Smooth muscle cell (in vitro differentiated cells): ENCODE data around the gene ANKK1. TPM values are rescaled to one million over a fixed set of nuclear protein-coding genes. Genes with fewer than 3 reads are reported as not detected.

Experiments
- DNase-seq: peaks from one replicate; lab custom pipeline; 2025; ENCODE audit not compliant: unreplicated experiment; lab: John Stamatoyannopoulos, UW
- H2AFZ ChIP-seq: fragments of 200-600 bp; sonication (generic); 2 replicates; pipeline ENCODE4 v1.6.0; 2016; ENCODE audit warnings: antibody characterized with exemption, low read depth, mild to moderate bottlenecking
- H3F3A ChIP-seq: fragments of 200-600 bp; sonication (generic); 2 replicates; pipeline ENCODE4 v1.6.0; 2017; ENCODE audit warnings: antibody characterized with exemption, low read depth
- H3K27ac ChIP-seq: fragments of 200-600 bp; sonication (generic); 2 replicates; pipeline ENCODE4 v1.5.1; 2016; ENCODE audit warnings: low read depth, mild to moderate bottlenecking
- H3K27me3 ChIP-seq: fragments of 200-600 bp; sonication (generic); 2 replicates; pipeline ENCODE4 v1.6.1; 2016; ENCODE audit warnings: low read depth, mild to moderate bottlenecking
- H3K36me3 ChIP-seq: fragments of 200-600 bp; sonication (generic); 2 replicates; pipeline ENCODE4 v1.5.1; 2016; ENCODE audit warnings: low read depth
- H3K4me1 ChIP-seq: fragments of 200-600 bp; sonication (generic); 2 replicates; pipeline ENCODE4 v1.5.1; 2016; ENCODE audit warnings: low read depth
- H3K4me2 ChIP-seq: fragments of 200-600 bp; sonication (generic); 2 replicates; pipeline ENCODE4 v1.6.0; 2016; ENCODE audit warnings: mild to moderate bottlenecking
- H3K4me3 ChIP-seq: fragments of 200-600 bp; sonication (generic); 2 replicates; pipeline ENCODE4 v1.5.1; 2016; ENCODE audit warnings: mild to moderate bottlenecking
- H3K79me2 ChIP-seq: fragments of 200-600 bp; sonication (generic); 2 replicates; pipeline ENCODE4 v1.6.0; 2016; ENCODE audit warnings: low read depth, mild to moderate bottlenecking
- H3K9ac ChIP-seq: fragments of 200-600 bp; sonication (generic); 2 replicates; pipeline ENCODE4 v1.6.0; 2016; ENCODE audit warnings: low read depth
- H3K9me3 ChIP-seq: fragments of 200-600 bp; sonication (generic); replicated peaks from 2 replicates; pipeline ENCODE4 v1.5.1; 2016; ENCODE audit warnings: low read depth
- H4K20me1 ChIP-seq: fragments of 200-600 bp; sonication (generic); 2 replicates; pipeline ENCODE4 v1.6.0; 2016; ENCODE audit warnings: low read depth
- CTCF ChIP-seq: fragments of 200-600 bp; sonication (generic); IDR thresholded peaks from 2 replicates; pipeline ENCODE4 v1.5.1; 2017; ENCODE audit warnings: borderline replicate concordance, mild to moderate bottlenecking, antibody characterized with exemption; ENCODE audit not compliant: insufficient read depth, poor library complexity, severe bottlenecking
- WGBS: methylation state at CpG from one replicate; pipeline ENCODE4 v1.1.7; 2016; ENCODE audit warnings: low lambda C conversion rate; 5-methylcytosine and 5-hydroxymethylcytosine counted together
- polyA plus RNA-seq: library from polyadenylated mRNA; unstranded; fragments of >200 nt; fragmentation: Nextera tagmentation; extraction: Ambion mirVana; gene quantifications from 2 replicates; pipeline ENCODE4 v1.2.1, GENCODE V29; 2016
- total RNA-seq: library from RNA; depleted of rRNA; stranded (reverse); fragments of >200 nt; gene quantifications from 2 replicates; pipeline ENCODE4 v1.2.3, GENCODE V29; 2014

The ANKK1 gene
- total and polyA plus RNA-seq, 2 experiments from 2014 or later, result not detected

- no peaks in the 10 kb centered on the region for H4K20me1 ChIP-seq
- H3K9ac ChIP-seq, result no peak overlapping the region
- no peaks in the 10 kb centered on the region for H3K4me1 ChIP-seq
- no peaks in the 10 kb centered on the region for H3K79me2 ChIP-seq
- H3K9me3 ChIP-seq, result no peaks in the 10 kb centered on the region
- H3F3A ChIP-seq, result no peaks in the 10 kb centered on the region
- H3K4me3 ChIP-seq, result no peak overlapping the region
- H3K36me3 ChIP-seq, result no peaks in the 10 kb centered on the region
- no peak for DNase-seq
- TF ChIP-seq CTCF, result no peak
- 93% methylated on average over 7 of the region's 7 CpGs for WGBS
- no peak overlapping the region for H3K27ac ChIP-seq
- H3K27me3 ChIP-seq, result peaks cover 36% of the 10 kb centered on the region
- H3K4me2 ChIP-seq, result no peak overlapping the region
- H2AFZ ChIP-seq, result no peak overlapping the region
Measured at GRCh38 chr11:113404859-113405430, 17.4 kb downstream of the ANKK1 start.

DNA sequence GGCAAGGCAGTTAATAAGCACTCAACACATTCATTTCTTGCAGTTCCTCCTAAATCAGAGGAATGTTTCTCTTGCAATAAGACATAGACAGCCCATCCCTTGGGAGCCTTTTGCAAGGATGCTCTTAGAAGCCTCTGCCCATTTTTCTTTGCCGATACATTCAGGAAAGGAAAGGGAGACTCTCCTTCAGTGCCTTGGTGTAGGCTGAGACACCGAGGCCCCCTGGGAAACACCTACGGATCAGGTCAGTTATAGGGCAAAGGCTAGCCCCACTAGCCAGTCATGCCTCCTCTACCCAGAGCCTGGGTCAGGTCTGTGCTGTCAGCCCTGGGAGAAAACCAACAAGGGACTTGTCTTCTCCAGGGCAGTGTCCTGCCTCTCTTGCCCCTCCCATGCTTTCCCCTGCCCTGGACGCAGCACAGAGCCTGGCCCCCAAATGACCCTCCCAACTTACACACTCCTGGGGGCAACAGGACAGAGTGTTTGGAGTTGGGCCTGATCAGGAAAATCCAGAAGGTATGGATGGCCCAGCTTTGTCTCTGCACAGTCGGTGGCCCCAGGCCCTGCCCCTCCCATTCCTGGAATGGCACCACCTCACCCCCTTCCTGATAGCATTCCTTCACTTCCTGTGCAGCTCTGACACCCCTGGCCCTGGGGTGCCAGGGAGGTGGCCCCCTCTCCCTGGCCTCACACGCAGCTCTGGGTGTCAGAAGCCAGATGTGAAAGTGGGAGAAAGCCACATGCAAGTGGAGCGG is 18.3 kb downstream of the ANKK1 start:
- H3K4me3 ChIP-seq, result no peak overlapping the region
- 91% methylated on average over 7 of the region's 7 CpGs for WGBS
- no peak for DNase-seq
- H3K36me3 ChIP-seq, result no peaks in the 10 kb centered on the region
- peaks cover 26% of the 10 kb centered on the region for H3K27me3 ChIP-seq
- H3K79me2 ChIP-seq, result no peaks in the 10 kb centered on the region
- H2AFZ ChIP-seq, result no peak overlapping the region
- no peaks in the 10 kb centered on the region for H4K20me1 ChIP-seq
- no peak for TF ChIP-seq CTCF
- no peak overlapping the region for H3K4me2 ChIP-seq
- no peak overlapping the region for H3K27ac ChIP-seq
- H3K9ac ChIP-seq, result no peak overlapping the region
- H3K9me3 ChIP-seq, result no peaks in the 10 kb centered on the region
- no peaks in the 10 kb centered on the region for H3K4me1 ChIP-seq
- no peaks in the 10 kb centered on the region for H3F3A ChIP-seq

DNA sequence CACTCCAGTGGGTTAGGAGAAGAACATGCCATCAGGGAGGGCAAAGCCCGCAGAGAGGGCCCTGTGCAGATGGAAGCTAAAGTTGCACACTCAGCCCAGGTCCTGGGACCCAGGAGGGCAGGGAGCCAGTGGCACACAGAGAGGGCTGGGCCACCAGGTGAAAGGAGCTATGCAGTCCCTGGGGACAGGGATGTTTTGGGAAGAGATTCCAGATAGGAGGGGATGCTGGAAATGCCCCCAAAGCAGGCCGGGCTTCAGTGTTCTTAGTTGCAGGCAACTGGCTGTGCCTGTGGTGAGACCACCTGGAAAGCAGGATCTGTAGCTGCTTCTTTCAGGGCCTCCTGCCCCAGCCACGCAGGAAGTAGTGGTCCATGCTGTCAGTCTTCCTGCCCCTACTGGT is 19.6 kb downstream of the ANKK1 start:
- no peak overlapping the region for H3K4me3 ChIP-seq
- no peak overlapping the region for H3K4me2 ChIP-seq
- H2AFZ ChIP-seq, result no peak overlapping the region
- H4K20me1 ChIP-seq, result no peaks in the 10 kb centered on the region
- no peaks in the 10 kb centered on the region for H3K79me2 ChIP-seq
- no peak for DNase-seq
- WGBS, result 89% methylated on average over 3 of the region's 3 CpGs
- H3K9ac ChIP-seq, result no peak overlapping the region
- H3K36me3 ChIP-seq, result no peaks in the 10 kb centered on the region
- no peak for TF ChIP-seq CTCF
- H3K9me3 ChIP-seq, result no peaks in the 10 kb centered on the region
- H3K4me1 ChIP-seq, result no peaks in the 10 kb centered on the region
- H3F3A ChIP-seq, result no peaks in the 10 kb centered on the region
- H3K27me3 ChIP-seq, result peaks cover 20% of the 10 kb centered on the region
- no peak overlapping the region for H3K27ac ChIP-seq
